H1 (cell line): ENCODE results near the gene GOLGA1. TPM values are rescaled to one million over a fixed set of nuclear protein-coding genes. Genes with fewer than 3 reads are reported as not detected.

Experiments
- CTCF ChIA-PET: fragments of 300-600 bp; sonication (Branson Sonifier 250); formaldehyde crosslinking; loops from one replicate; lab custom pipeline; 2021; ENCODE audit not compliant: partially characterized antibody; lab: Charles Lee
- POLR2A ChIA-PET: fragments of 300-600 bp; sonication (Branson Sonifier 250); formaldehyde crosslinking; loops from one replicate; lab custom pipeline; 2021; ENCODE audit warnings: inconsistent platforms; ENCODE audit not compliant: partially characterized antibody; lab: Charles Lee
- DNase-seq, 2 experiments: peaks; one replicate each; pipeline versions ENCODE4 v3.0.0 to v3.0.0-alpha.2; 2010 to 2022; ENCODE audit warnings: low spot score in 2 of 2, low read depth in 1 of 2, mixed read lengths in 1 of 2
- FAIRE-seq: peaks from 2 replicates; lab custom pipeline; 2011; peaks lifted over from hg19 to GRCh38; lab: Jason Lieb, UNC
- H2AFZ ChIP-seq: 2 replicates; pipeline ENCODE4 v1.8.1; 2012; ENCODE audit warnings: low read length, inconsistent platforms
- H2AK5ac ChIP-seq: 2 replicates; pipeline ENCODE4 v1.6.1; 2013; ENCODE audit warnings: low read depth, low read length
- H2BK120ac ChIP-seq: replicated peaks from 2 replicates; pipeline ENCODE3; 2013; ENCODE audit warnings: low read depth, low read length, inconsistent platforms
- H2BK12ac ChIP-seq: 2 replicates; pipeline ENCODE4 v1.6.1; 2013; ENCODE audit warnings: low read depth, low read length
- H2BK15ac ChIP-seq: 2 replicates; pipeline ENCODE4 v1.6.1; 2013; ENCODE audit warnings: low read length
- H2BK20ac ChIP-seq: 2 replicates; pipeline ENCODE4 v1.6.1; 2013; ENCODE audit warnings: low read length
- H2BK5ac ChIP-seq: 2 replicates; pipeline ENCODE4 v1.6.1; 2013; ENCODE audit warnings: low read depth, low read length
- H3K14ac ChIP-seq: 2 replicates; pipeline ENCODE4 v1.6.1; 2013; ENCODE audit warnings: inconsistent platforms; ENCODE audit not compliant: insufficient read length
- H3K18ac ChIP-seq: 2 replicates; pipeline ENCODE4 v1.6.1; 2013; ENCODE audit warnings: low read length; ENCODE audit errors: extremely low read depth
- H3K23ac ChIP-seq: 2 replicates; pipeline ENCODE4 v1.6.1; 2013; ENCODE audit warnings: inconsistent platforms; ENCODE audit not compliant: insufficient read length
- H3K23me2 ChIP-seq: 2 replicates; pipeline ENCODE4 v1.6.1; 2013; ENCODE audit warnings: low read depth, low read length
- H3K27ac ChIP-seq: 2 replicates; pipeline ENCODE4 v1.6.1; 2011; ENCODE audit warnings: low read depth, low read length, inconsistent platforms
- H3K27me3 ChIP-seq, 4 experiments: replicated peaks in 1 of 4; 1 replicate in 1 of 4; 2 replicates in 3 of 4; pipeline versions ENCODE4 v1.6.1 to v1.8.1; 2011 to 2013; ENCODE audit warnings: low read length in 3 of 4, mild to moderate bottlenecking in 3 of 4, inconsistent platforms in 2 of 4, mixed read lengths in 2 of 4, moderate library complexity in 1 of 4; ENCODE audit not compliant: control insufficient read depth in 3 of 4, insufficient read depth in 3 of 4; ENCODE audit errors: extremely low read depth in 1 of 4
- H3K36me3 ChIP-seq, 4 experiments: 2 replicates each; pipeline versions ENCODE4 v1.6.1 to v1.8.1; 2011 to 2013; ENCODE audit warnings: mild to moderate bottlenecking in 4 of 4, low read length in 3 of 4, moderate library complexity in 2 of 4, control low read depth in 1 of 4, inconsistent platforms in 1 of 4; ENCODE audit not compliant: insufficient read depth in 4 of 4, control insufficient read depth in 2 of 4
- H3K4ac ChIP-seq: replicated peaks from 2 replicates; pipeline ENCODE3; 2013; ENCODE audit warnings: low read length, low read depth, mixed read lengths, inconsistent platforms; ENCODE audit not compliant: insufficient read length
- H3K4me1 ChIP-seq, 4 experiments: replicated peaks in 1 of 4; 1 replicate in 1 of 4; 2 replicates in 3 of 4; pipeline versions ENCODE4 v1.6.1 to v1.8.1; 2011 to 2013; ENCODE audit warnings: low read length in 3 of 4, inconsistent platforms in 2 of 4, mixed read lengths in 1 of 4; ENCODE audit not compliant: insufficient read depth in 4 of 4, control insufficient read depth in 3 of 4
- H3K4me2 ChIP-seq, 2 experiments: 2 replicates each; pipeline versions ENCODE4 v1.6.1 to v1.8.1; 2011 to 2013; ENCODE audit warnings: low read depth in 2 of 2, low read length in 2 of 2, control low read depth in 1 of 2, inconsistent platforms in 1 of 2, mild to moderate bottlenecking in 1 of 2; ENCODE audit not compliant: insufficient read depth in 1 of 2
- H3K4me3 ChIP-seq, 4 experiments: fragments of 200-600, 300-600 bp in 1 of 4; sonication (generic), shearing (Covaris generic), sonication (Bioruptor Twin) in 1 of 4; 2 replicates each; pipeline versions ENCODE4 v1.5.1 to v1.8.1; 2011 to 2016; ENCODE audit warnings: low read length in 4 of 4, low read depth in 3 of 4, control low read depth in 2 of 4, inconsistent platforms in 2 of 4, mild to moderate bottlenecking in 2 of 4, mixed read lengths in 1 of 4, moderate library complexity in 1 of 4; ENCODE audit not compliant: insufficient read depth in 2 of 4; ENCODE audit errors: extremely low read depth in 1 of 4
- H3K56ac ChIP-seq: replicated peaks from 2 replicates; pipeline ENCODE3; 2013; ENCODE audit warnings: low read depth, mild to moderate bottlenecking, mixed read lengths, low read length, inconsistent platforms; ENCODE audit not compliant: insufficient read length
- H3K79me1 ChIP-seq: 2 replicates; pipeline ENCODE4 v1.6.1; 2013; ENCODE audit warnings: low read depth, low read length, control low read depth
- H3K79me2 ChIP-seq, 2 experiments: 2 replicates each; pipeline versions ENCODE4 v1.6.1 to v1.8.1; 2012 to 2013; ENCODE audit warnings: low read length in 2 of 2, mild to moderate bottlenecking in 2 of 2, inconsistent platforms in 1 of 2; ENCODE audit not compliant: insufficient read depth in 2 of 2, control insufficient read depth in 1 of 2
- H3K9ac ChIP-seq, 4 experiments: replicated peaks in 1 of 4; 1 replicate in 1 of 4; 2 replicates in 3 of 4; pipeline versions ENCODE4 v1.6.1 to v1.8.1; 2011 to 2013; ENCODE audit warnings: low read depth in 3 of 4, low read length in 3 of 4, control low read depth in 2 of 4, mild to moderate bottlenecking in 2 of 4, moderate library complexity in 2 of 4, inconsistent platforms in 1 of 4; ENCODE audit errors: extremely low read depth in 1 of 4
- H3K9me3 ChIP-seq, 2 experiments: 2 replicates each; pipeline versions ENCODE4 v1.6.1 to v1.8.1; 2012 to 2013; ENCODE audit warnings: mild to moderate bottlenecking in 2 of 2, moderate library complexity in 2 of 2, control low read depth in 1 of 2, inconsistent platforms in 1 of 2, low read depth in 1 of 2, low read length in 1 of 2, mixed read lengths in 1 of 2; ENCODE audit not compliant: insufficient read depth in 2 of 2
- H4K20me1 ChIP-seq, 2 experiments: replicated peaks in 1 of 2; 2 replicates each; pipeline versions ENCODE3 to v1.8.1; 2011 to 2013; ENCODE audit warnings: inconsistent platforms in 2 of 2, low read length in 2 of 2, mild to moderate bottlenecking in 1 of 2; ENCODE audit not compliant: insufficient read depth in 2 of 2, control insufficient read depth in 1 of 2
- H4K5ac ChIP-seq: 2 replicates; pipeline ENCODE4 v1.6.1; 2013; ENCODE audit warnings: low read length, low read depth, mixed read lengths, inconsistent platforms; ENCODE audit not compliant: insufficient read length
- H4K8ac ChIP-seq: 2 replicates; pipeline ENCODE4 v1.8.0; 2013; ENCODE audit warnings: mild to moderate bottlenecking, moderate library complexity, low read length, inconsistent platforms; ENCODE audit not compliant: insufficient read depth; ENCODE audit errors: extremely low read depth
- H4K91ac ChIP-seq: replicated peaks from 2 replicates; pipeline ENCODE3; 2013; ENCODE audit warnings: low read length, mixed read lengths, inconsistent platforms; ENCODE audit not compliant: insufficient read length
- ASH2L ChIP-seq: fragments of 200-600, 300-600 bp; sonication (generic); IDR thresholded peaks from one replicate; pipeline ENCODE4 v1.7.1; 2017; ENCODE audit warnings: low read length
- CHD1 ChIP-seq: IDR thresholded peaks from 2 replicates; pipeline ENCODE4 v1.6.1; 2012; ENCODE audit warnings: low read depth, low read length, improper control_type of control experiment
- EGR1 ChIP-seq: IDR thresholded peaks from 2 replicates; pipeline ENCODE4 v1.6.1; 2011; ENCODE audit warnings: low read depth, low read length, borderline replicate concordance
- FOSL1 ChIP-seq: IDR thresholded peaks from 2 replicates; pipeline ENCODE4 v1.6.1; 2011; ENCODE audit warnings: mild to moderate bottlenecking, low read depth, low read length, moderate library complexity; ENCODE audit not compliant: insufficient read depth
- KDM5A ChIP-seq: fragments of 200-600 bp; IDR thresholded peaks from 2 replicates; pipeline ENCODE4 v1.7.1; 2012; ENCODE audit warnings: mild to moderate bottlenecking, low read length, inconsistent platforms, mixed read lengths
- NANOG ChIP-seq: IDR thresholded peaks from 2 replicates; pipeline ENCODE4 v1.6.1; 2011; ENCODE audit warnings: low read length, low read depth, mild to moderate bottlenecking, inconsistent platforms; ENCODE audit not compliant: insufficient read depth, poor library complexity, severe bottlenecking
- POLR2AphosphoS5 ChIP-seq: IDR thresholded peaks from 2 replicates; pipeline ENCODE4 v1.6.1; 2011; ENCODE audit warnings: low read depth, low read length
- RNF2 ChIP-seq: fragments of 200-900, 300-1000 bp; sonication (generic); IDR thresholded peaks from 2 replicates; pipeline ENCODE4 v1.7.1; 2016; ENCODE audit warnings: borderline replicate concordance, low read depth, mild to moderate bottlenecking, antibody characterized with exemption, low read length; ENCODE audit not compliant: poor library complexity, severe bottlenecking; ENCODE audit errors: missing control alignments
- SIRT6 ChIP-seq: IDR thresholded peaks from one replicate; pipeline ENCODE4 v1.7.1; 2012; ENCODE audit warnings: low read length, inconsistent platforms
- ZNF274 ChIP-seq: IDR thresholded peaks from 2 replicates; pipeline ENCODE4 v1.7.0; 2012; ENCODE audit warnings: low read length, borderline replicate concordance; ENCODE audit errors: extremely low read depth
- WGBS, 2 experiments: shearing (Covaris generic) in 1 of 2; methylation state at CpG; one replicate each; pipeline versions ENCODE4 v1.1.6 to v1.1.7; 2013 to 2015; ENCODE audit warnings: low lambda C conversion rate in 2 of 2, mixed read lengths in 2 of 2, inconsistent platforms in 1 of 2, low coverage in 1 of 2, missing lambda C conversion rate in 1 of 2; ENCODE audit not compliant: insufficient replicate concordance in 2 of 2, insufficient coverage in 1 of 2, insufficient read length in 1 of 2; ENCODE audit errors: extremely low coverage in 1 of 2, missing lambda C conversion rate in 1 of 2; 5-methylcytosine and 5-hydroxymethylcytosine counted together
- polyA plus RNA-seq, 7 experiments: library from polyadenylated mRNA; depleted of rRNA in 3 of 7; stranded (reverse) in 5 of 7; unstranded in 2 of 7; fragments of >200 nt in 5 of 7; fragments of 200-250 nt in 2 of 7; gene quantifications; 1 replicate in 5 of 7; 2 replicates in 1 of 7; 4 replicates in 1 of 7; pipeline versions ENCODE4 v1.2.1 to v1.2.3, GENCODE V29; 2011 to 2013; ENCODE audit warnings: missing spikeins in 2 of 7, mixed read lengths in 2 of 7
- total RNA-seq: library from RNA; stranded (reverse); fragmentation: NEBNext Ultra II Directional; extraction: Animal tissue kit (Norgen Biotek cat#: 25700); gene quantifications from 2 replicates; pipeline ENCODE4 v1.2.1, GENCODE V29; 2021

Gene GOLGA1
- total and polyA plus RNA-seq, 2 of the 8 experiments (the other 6 are each of a cell fraction or from before 2014, with no cell fraction given), result 4.8 to 6.5 TPM

DNA sequence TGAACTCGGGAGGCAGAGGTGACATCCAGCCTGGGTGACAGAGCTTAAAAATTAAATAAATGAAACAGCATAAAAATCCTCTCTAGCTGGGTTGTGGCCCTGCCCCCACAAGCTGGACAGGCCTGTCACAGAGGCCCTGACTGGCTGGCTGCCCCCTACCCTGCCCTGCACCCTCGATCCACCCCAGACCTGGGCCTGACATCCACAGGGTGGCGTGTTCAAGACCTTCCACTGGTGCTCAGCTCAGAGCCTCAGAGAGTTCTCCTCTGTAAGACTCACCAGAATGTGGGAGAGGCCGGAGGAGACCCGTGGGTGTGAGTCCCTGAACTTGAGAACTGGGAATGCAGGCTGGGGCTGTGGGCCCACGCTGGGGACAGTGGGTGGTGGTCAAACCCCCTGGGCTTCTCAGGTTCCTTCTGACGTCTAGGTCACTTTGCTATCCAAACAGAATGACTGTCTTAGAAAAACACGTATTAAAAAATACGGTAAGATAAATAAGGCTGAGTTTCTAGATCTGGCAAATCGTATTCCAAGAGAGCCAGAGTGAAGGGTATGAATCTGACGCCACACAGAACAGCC is 97.3 kb downstream of the GOLGA1 start:
- DNase-seq (no peak), FAIRE-seq (no peak)
- Histone ChIP-seq H2BK20ac (no peak overlapping the region), H2BK120ac (no peak overlapping the region), H3K79me2 (no peaks in the 10 kb centered on the region), H2BK15ac (no peak overlapping the region), H3K56ac (no peak overlapping the region), H3K23me2 (no peaks in the 10 kb centered on the region), H4K20me1 (no peaks in the 10 kb centered on the region), H3K36me3 (no peaks in the 10 kb centered on the region), H3K18ac (no peak overlapping the region), H4K8ac (no peak overlapping the region), H4K91ac (no peak overlapping the region), H3K9me3 (no peaks in the 10 kb centered on the region), H3K27me3 (no peaks in the 10 kb centered on the region), H2AK5ac (no peak overlapping the region), H3K4me3 (no peak overlapping the region), H3K4me1 (peaks cover 0 to 14% (median 3%) of the 10 kb centered on the region in 4 experiments; a peak in 4 of 7 replicates), H2AFZ (no peak overlapping the region), H3K4me2 (no peak overlapping the region), H3K14ac (no peak overlapping the region), H4K5ac (no peak overlapping the region), H3K4ac (no peak overlapping the region), H3K79me1 (no peaks in the 10 kb centered on the region), H2BK12ac (no peak overlapping the region), H3K27ac (no peak overlapping the region), H3K9ac (no peak overlapping the region), H3K23ac (no peak overlapping the region), H2BK5ac (no peak overlapping the region)
- TF ChIP-seq POLR2AphosphoS5 (no peak), ZNF274 (no peak), CHD1 (no peak), RNF2 (no peak), EGR1 (no peak), SIRT6 (no peak), ASH2L (no peak), KDM5A (no peak), NANOG (no peak), FOSL1 (no peak)
- POLR2A ChIA-PET, result interaction anchor here (0.8 to 1.1 kb wide), 3 partner anchors 13 to 72 kb away, joined by 3 to 9 read pairs (median 3); partner anchors contain the start of genes ARPC5L, NR6A1 and RPL35
- 92% methylated on average over 11 of the region's 11 CpGs; no CpG with 5 or more reads in 1 of the 2 experiments for WGBS, 2 experiments
- CTCF ChIA-PET, result interaction anchor here (0.6 to 65.2 kb wide), 5 partner anchors 6 to 460 kb away, joined by 3 to 1529 read pairs (median 1300); partner anchors contain the start of genes ARPC5L, NR6A1, OLFML2A and RPL35
